Natural killer cell (primary cell): Measurements from ENCODE around the gene CCL8. TPM values are rescaled to one million over a fixed set of nuclear protein-coding genes. Genes with fewer than 3 reads are reported as not detected.

Experiments used
- ATAC-seq, 3 donors: fragments of 150-1000 bp in 2 of 3; fragments of 200-7000 bp in 1 of 3; cut with Tn5 transposase; 1 replicate in 1 of 3; 2 replicates in 2 of 3; pipeline ENCODE4 v1.10.0; 2021; ENCODE audit warnings: mild to moderate bottlenecking in 2 of 3, moderate library complexity in 2 of 3
- DNase-seq, 2 donors: peaks; one replicate each; pipeline versions ENCODE4 v3.0.0 to v3.0.0-alpha.2; 2013 to 2021; ENCODE audit warnings: mixed read lengths in 1 of 2
- H3K27ac ChIP-seq: one replicate; pipeline ENCODE4 v1.5.1; 2013; ENCODE audit warnings: mild to moderate bottlenecking, low read length
- H3K27me3 ChIP-seq: one replicate; pipeline ENCODE4 v1.6.1; 2013; ENCODE audit warnings: low read length; ENCODE audit not compliant: control insufficient read depth, insufficient read depth
- H3K36me3 ChIP-seq: one replicate; pipeline ENCODE4 v1.6.1; 2013; ENCODE audit warnings: low read length; ENCODE audit not compliant: control insufficient read depth, insufficient read depth
- H3K4me1 ChIP-seq: one replicate; pipeline ENCODE4 v1.6.1; 2013; ENCODE audit warnings: low read length; ENCODE audit not compliant: control insufficient read depth, insufficient read depth
- H3K4me3 ChIP-seq: one replicate; pipeline ENCODE4 v1.5.1; 2013; ENCODE audit warnings: low read length
- H3K9me3 ChIP-seq: one replicate; pipeline ENCODE4 v1.6.1; 2013; ENCODE audit warnings: low read length; ENCODE audit not compliant: control insufficient read depth, insufficient read depth
- H3K27ac Mint-ChIP-seq, 2 donors: one replicate each; pipeline ENCODE4 v1.8.0; 2022; ENCODE audit warnings: mild to moderate bottlenecking in 2 of 2, mixed read lengths in 2 of 2, moderate library complexity in 1 of 2
- H3K27me3 Mint-ChIP-seq, 2 donors: one replicate each; pipeline ENCODE4 v1.8.0; 2022; ENCODE audit warnings: low read depth in 2 of 2, mixed read lengths in 2 of 2
- H3K36me3 Mint-ChIP-seq: one replicate; pipeline ENCODE4 v1.8.0; 2022; ENCODE audit warnings: mixed read lengths
- H3K4me1 Mint-ChIP-seq, 2 donors: one replicate each; pipeline ENCODE4 v1.8.0; 2022; ENCODE audit warnings: mixed read lengths in 2 of 2
- H3K4me3 Mint-ChIP-seq: one replicate; pipeline ENCODE4 v1.8.0; 2022; ENCODE audit warnings: mild to moderate bottlenecking, moderate library complexity, mixed read lengths
- H3K9me3 Mint-ChIP-seq, 2 donors: one replicate each; pipeline ENCODE4 v1.8.0; 2022; ENCODE audit warnings: mixed read lengths in 2 of 2
- CTCF ChIP-seq: fragments of 200-600 bp; IDR thresholded peaks from one replicate; pipeline ENCODE4 v1.8.0; 2022; ENCODE audit warnings: antibody characterized with exemption
- WGBS: methylation state at CpG from one replicate; pipeline ENCODE4 v1.1.7; 2013; ENCODE audit warnings: missing lambda C conversion rate; ENCODE audit not compliant: insufficient coverage; 5-methylcytosine and 5-hydroxymethylcytosine counted together
- intact Hi-C: fragments of 100-400 bp; cut with micrococcal nuclease; formaldehyde crosslinking; loops from one replicate; pipeline ENCODE4 v1.14.2; 2022
- total RNA-seq, 4 donors: library from RNA; stranded (reverse); fragments of 120-200 nt in 1 of 4; gene quantifications; one replicate each; pipeline versions ENCODE4 v1.2.3 to v1.2.4, GENCODE V29; 2013 to 2022

The CCL8 gene
- total RNA-seq, 3 donors from 2014 or later (not counting 1 experiment from before 2014, with no cell fraction given) = not detected

- TF ChIP-seq CTCF = no peak
- no peak for DNase-seq
Observed at GRCh38 chr17:34283571-34283970, 35.7 kb upstream of the CCL8 start.

GRCh38 chr17:34285286-34285792, 33.9 kb upstream of the CCL8 start, which contains the start of gene CCL11:
TSS of gene CCL11 (plus strand) at chr17:34285742. CDS start at chr17:34285809, 67 bp downstream.
- Histone ChIP-seq H3K4me3 (no peak within 1 kb of the TSS), H3K27me3 (no peaks in the 10 kb centered on the region), H3K27ac (no peak within 1 kb of the TSS), H3K36me3 (no peaks in the 10 kb centered on the region), H3K9me3 (no peaks in the 10 kb centered on the region), H3K4me1 (no peaks in the 10 kb centered on the region)
- Mint-ChIP-seq H3K27ac (no peak within 1 kb of the TSS), H3K4me1 (no peaks in the 10 kb centered on the region), H3K4me3 (no peak within 1 kb of the TSS), H3K27me3 (peaks cover 16 to 23% of the 10 kb centered on the region in 2 donors), H3K36me3 (no peaks in the 10 kb centered on the region), H3K9me3 (no peaks in the 10 kb centered on the region)
- intact Hi-C loops = no loop called here
- no peak for TF ChIP-seq CTCF
- WGBS = 93% methylated on average over 4 of the region's 4 CpGs
- DNase-seq (no peak), ATAC-seq (no peak)

More at GRCh38 chr17:34283571-34283970, 35.7 kb upstream of the CCL8 start:
- Mint-ChIP-seq H3K4me3 (no peak overlapping the region), H3K36me3 (no peaks in the 10 kb centered on the region), H3K9me3 (no peaks in the 10 kb centered on the region), H3K4me1 (no peaks in the 10 kb centered on the region), H3K27me3 (peaks cover 27 to 32% of the 10 kb centered on the region in 2 donors), H3K27ac (no peak overlapping the region)
- Histone ChIP-seq H3K27ac (no peak overlapping the region), H3K4me3 (no peak overlapping the region), H3K27me3 (no peaks in the 10 kb centered on the region), H3K9me3 (no peaks in the 10 kb centered on the region), H3K36me3 (no peaks in the 10 kb centered on the region), H3K4me1 (no peaks in the 10 kb centered on the region)
- ATAC-seq = no peak
- 83% methylated on average over 6 of the region's 6 CpGs for WGBS
- intact Hi-C loops = no loop called here

DNA sequence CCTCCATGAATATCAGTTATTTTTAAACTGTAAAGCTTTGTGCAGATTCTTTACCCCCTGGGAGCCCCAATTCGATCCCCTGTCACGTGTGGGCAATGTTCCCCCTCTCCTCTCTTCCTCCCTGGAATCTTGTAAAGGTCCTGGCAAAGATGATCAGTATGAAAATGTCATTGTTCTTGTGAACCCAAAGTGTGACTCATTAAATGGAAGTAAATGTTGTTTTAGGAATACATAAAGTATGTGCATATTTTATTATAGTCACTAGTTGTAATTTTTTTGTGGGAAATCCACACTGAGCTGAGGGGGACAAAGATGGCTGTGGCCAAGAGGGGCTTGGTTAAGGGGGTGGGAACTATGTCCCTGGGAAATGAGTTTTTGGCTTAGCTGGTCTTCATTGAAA, 31.4 kb upstream of the CCL8 start:
- H3K27ac ChIP-seq = no peak overlapping the region
- Mint-ChIP-seq H3K9me3 (no peaks in the 10 kb centered on the region), H3K4me1 (no peaks in the 10 kb centered on the region), H3K4me3 (no peak overlapping the region), H3K27ac (no peak overlapping the region), H3K27me3 (peaks cover 9 to 13% of the 10 kb centered on the region in 2 donors), H3K36me3 (no peaks in the 10 kb centered on the region)
- no peak for ATAC-seq
- no peaks in the 10 kb centered on the region for H3K36me3 ChIP-seq
- H3K27me3 ChIP-seq = no peaks in the 10 kb centered on the region
- no peaks in the 10 kb centered on the region for H3K9me3 ChIP-seq
- no peak for DNase-seq
- intact Hi-C loops = no loop called here
- no peaks in the 10 kb centered on the region for H3K4me1 ChIP-seq
- no peak for TF ChIP-seq CTCF
- no peak overlapping the region for H3K4me3 ChIP-seq
- 55% methylated on average over 2 of the region's 2 CpGs for WGBS

- H3K4me3 Mint-ChIP-seq = no peak overlapping the region
- no peaks in the 10 kb centered on the region for H3K9me3 Mint-ChIP-seq
- peaks cover 9 to 10% of the 10 kb centered on the region in 2 donors for H3K27me3 Mint-ChIP-seq
- Histone ChIP-seq H3K27me3 (no peaks in the 10 kb centered on the region), H3K4me1 (no peaks in the 10 kb centered on the region), H3K4me3 (no peak overlapping the region), H3K9me3 (no peaks in the 10 kb centered on the region), H3K36me3 (no peaks in the 10 kb centered on the region), H3K27ac (no peak overlapping the region)
- 73% methylated on average over 4 of the region's 4 CpGs for WGBS
- intact Hi-C loops = no loop called here
- H3K4me1 Mint-ChIP-seq = no peaks in the 10 kb centered on the region
- no peak for ATAC-seq
- no peak overlapping the region for H3K27ac Mint-ChIP-seq
- no peak for TF ChIP-seq CTCF
- DNase-seq = no peak
- no peaks in the 10 kb centered on the region for H3K36me3 Mint-ChIP-seq
Observed at GRCh38 chr17:34290586-34290985, 28.6 kb upstream of the CCL8 start.
